HG03280 (cell line): ENCODE data around the gene SUSD1.
"Not testable (repeated sequence)": the region's sequence is repeated elsewhere in the genome, so short reads cannot be mapped to it uniquely, and the experiment has no call there.

Experiments
- ATAC-seq: cut with Tn5 transposase; IDR thresholded peaks from one replicate; pipeline ENCODE4 v1.9.1; 2021; ENCODE audit warnings: mild to moderate bottlenecking, moderate library complexity; ENCODE audit not compliant: unreplicated experiment

The SUSD1 gene

DNA sequence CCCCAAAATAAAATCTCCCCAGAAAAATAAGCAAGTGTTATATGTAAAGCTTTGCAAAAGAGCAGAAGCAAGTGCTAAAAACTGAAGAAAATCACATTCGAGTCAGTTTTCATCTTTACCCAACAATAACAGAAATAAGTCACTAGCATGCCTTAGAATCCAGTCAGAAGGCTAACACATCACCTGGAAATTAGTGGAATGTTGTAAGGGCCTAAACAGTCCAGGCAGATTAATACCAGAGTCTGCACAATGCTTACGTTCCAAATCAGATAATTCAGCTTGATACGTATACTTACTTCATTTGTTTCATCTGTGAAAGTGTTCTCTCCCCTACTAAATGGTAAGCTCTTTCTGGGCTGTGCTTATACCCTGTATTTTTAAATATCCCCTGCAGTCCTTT is 42.7 kb downstream of the SUSD1 start:
- ATAC-seq: no peak

GRCh38 chr9:112130997-112131396 is 44.1 kb downstream of the SUSD1 start:
- ATAC-seq: no peak

- no peak for ATAC-seq
These were observed 44.8 kb downstream of the SUSD1 start for GRCh38 chr9:112130347-112130746.

DNA sequence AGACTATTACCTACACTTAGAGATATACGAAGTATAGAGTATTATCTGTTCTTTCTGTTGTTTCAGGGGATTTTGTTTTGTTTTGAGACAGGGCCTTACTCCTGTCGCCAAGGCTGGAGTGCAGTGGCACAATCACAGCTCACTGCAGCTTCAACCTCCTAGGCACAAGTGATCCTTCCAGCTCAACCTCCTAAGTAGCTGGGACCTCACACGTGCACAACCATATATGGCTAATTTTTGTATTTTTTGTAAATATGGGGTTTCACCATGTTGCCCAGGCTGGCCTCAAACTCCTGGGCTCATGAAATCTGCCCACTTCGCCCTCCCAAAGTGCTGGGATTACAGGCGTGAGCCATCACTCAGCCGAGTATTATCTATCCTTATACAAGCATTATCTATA is 45.9 kb downstream of the SUSD1 start:
- no peak for ATAC-seq

DNA sequence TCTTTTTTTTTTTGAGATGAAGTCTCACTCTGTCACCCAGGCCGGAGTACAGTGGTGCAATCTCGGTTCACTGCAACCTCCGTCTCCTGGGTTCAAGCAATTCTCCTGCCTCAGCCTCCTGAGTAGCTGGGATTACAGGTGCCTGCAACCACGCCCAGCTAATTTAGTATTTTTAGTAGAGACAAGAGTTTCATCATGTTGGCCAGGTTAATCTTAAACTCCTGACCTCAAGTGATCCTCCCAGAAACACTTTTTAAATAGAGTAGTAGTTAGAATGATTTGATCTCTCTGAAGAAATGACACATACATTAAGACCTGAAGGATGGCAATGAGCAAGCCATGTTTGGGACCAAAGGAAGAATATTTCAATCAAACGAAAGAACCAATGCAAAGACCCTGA is 46.7 kb downstream of the SUSD1 start:
- not testable (repeated sequence) for ATAC-seq

- no peak for ATAC-seq
These were observed 47.8 kb downstream of the SUSD1 start for GRCh38 chr9:112127281-112127680.

- ATAC-seq: no peak
These were observed 49.1 kb downstream of the SUSD1 start for GRCh38 chr9:112125951-112126388.

GRCh38 chr9:112124156-112124555 is 50.9 kb downstream of the SUSD1 start:
- no peak for ATAC-seq

DNA sequence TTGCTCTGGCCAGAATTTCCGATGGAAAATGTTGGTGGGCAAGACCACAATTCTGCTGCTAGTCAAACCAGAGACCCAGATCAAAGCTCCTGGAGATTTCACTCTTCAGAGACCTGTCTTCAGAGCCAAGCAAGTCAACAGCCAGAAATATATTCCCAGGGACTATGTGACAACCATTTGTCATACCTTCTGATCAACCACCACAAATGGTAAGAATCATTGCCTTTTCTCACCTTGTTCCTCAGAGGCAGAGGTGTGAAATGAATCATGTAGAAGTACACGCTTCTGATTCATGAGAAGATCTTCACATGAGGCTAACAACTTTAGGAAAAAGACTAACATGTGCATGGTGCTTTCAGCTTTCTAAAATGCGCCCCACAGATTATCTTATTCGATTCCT is 53.5 kb downstream of the SUSD1 start:
- ATAC-seq: no peak

- no peak for ATAC-seq
These were observed 54.6 kb downstream of the SUSD1 start for GRCh38 chr9:112120439-112120925.

GRCh38 chr9:112120030-112120341 is 55.1 kb downstream of the SUSD1 start:
- no peak for ATAC-seq

DNA sequence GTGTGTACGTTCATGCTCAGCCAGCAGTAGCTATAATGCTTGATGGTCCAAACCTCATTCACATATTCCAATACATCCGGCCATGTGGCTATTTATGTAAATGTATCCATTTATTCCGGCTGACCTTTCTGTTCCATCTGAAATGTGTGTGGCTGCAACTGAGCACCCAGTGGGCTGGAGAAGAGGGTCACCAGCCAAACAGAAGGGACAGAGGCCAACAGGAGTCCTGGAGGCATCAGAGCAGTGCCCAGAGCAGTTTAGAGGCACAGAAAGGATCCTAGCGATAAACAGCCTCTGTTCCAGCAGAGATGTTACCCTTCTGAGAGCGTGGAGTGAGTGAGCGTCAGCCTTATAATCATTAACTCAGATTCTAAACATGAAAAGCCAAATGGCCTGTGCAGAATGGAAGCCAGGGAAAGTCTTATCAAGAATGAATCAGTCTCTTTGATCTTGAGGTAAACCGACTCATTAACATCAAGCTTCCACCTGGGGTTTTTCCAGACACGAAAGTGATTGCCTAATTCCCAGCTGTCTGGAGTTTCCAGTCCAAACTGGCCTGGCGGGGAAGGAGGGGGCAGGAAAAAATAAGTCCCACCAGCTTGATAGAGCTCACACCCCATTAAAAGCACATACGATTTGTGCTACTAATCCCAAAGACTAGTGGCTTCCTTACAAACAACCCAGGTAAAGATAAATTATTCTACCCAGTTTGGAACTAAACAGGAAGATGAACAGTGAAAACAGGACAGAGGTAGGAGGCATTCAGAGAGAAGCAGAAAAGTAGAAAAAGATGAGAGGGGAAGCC is 55.7 kb downstream of the SUSD1 start:
- ATAC-seq: no peak

DNA sequence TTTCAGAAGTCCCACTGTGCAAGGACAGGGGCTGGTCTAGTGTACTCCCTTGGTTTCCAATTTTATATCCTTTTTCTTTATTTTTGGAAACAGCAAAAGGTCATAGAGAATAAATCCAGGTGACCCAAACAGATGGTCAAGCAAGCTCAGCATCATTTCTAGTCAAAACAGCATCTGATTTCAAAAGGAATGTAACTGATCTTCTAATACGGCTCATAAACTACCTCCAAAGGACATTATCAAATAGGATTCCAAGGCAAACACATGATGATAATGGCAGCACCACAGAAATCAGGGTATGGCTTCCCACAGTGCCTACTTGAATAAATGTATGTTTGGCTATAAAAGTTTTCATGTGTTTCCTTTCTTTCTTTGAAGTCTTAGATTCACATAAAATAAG is 57.1 kb downstream of the SUSD1 start:
- ATAC-seq: no peak

DNA sequence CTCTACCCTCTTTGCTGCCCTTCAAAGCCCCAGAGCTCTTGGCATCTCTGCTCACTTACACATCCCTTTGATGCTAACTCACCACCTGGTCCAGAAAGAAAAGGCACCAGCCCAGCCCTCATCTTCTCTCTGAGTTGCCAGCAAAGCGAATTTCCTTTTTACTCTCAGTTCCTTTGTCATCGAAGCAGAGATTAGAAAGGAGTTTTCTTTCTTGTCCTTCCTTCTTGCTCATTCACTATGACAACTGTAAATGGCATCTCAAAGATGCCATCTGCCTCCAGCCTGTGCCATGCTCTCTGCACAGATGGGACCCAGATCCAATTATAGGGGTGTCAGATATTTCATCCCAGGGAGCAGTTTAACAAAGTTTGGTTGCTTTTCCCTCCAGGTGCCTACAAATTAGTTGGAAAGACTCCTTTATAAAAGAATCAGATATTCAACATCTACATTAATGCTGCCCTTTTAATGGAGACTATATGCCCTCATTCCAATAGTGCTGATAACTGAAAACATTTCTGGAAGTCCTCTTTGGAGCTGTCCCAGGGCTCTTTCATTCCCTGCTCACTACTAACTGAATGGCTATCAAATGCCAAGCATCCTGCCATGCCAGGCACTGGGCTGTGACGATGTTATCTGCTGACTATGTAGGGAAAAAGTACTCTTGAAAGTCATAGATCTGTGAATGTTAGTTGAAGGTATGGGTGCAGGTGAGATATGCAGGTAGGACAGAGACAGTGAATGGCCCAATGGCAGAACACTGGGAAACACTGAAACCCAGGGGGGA is 58.9 kb downstream of the SUSD1 start:
- ATAC-seq: no peak

DNA sequence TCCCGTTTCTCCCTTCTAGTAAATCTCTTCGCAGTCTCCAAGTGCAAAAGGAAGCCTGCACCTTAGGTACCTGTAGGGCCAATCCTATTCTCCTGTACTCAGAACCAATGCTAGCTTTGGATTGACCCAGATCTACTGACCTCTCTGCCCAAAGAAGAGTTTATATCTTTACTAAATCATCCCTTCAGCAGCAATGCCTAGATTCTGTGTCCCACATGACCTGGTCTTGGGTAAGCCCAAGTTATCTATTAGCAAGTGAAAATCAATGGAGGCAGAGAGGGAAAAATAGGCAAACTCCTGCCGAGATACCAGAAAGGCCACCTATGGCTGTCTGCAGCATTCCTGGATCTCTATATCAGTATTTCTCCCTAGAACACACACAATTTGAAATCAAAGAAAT is 60.0 kb downstream of the SUSD1 start:
- no peak for ATAC-seq

DNA sequence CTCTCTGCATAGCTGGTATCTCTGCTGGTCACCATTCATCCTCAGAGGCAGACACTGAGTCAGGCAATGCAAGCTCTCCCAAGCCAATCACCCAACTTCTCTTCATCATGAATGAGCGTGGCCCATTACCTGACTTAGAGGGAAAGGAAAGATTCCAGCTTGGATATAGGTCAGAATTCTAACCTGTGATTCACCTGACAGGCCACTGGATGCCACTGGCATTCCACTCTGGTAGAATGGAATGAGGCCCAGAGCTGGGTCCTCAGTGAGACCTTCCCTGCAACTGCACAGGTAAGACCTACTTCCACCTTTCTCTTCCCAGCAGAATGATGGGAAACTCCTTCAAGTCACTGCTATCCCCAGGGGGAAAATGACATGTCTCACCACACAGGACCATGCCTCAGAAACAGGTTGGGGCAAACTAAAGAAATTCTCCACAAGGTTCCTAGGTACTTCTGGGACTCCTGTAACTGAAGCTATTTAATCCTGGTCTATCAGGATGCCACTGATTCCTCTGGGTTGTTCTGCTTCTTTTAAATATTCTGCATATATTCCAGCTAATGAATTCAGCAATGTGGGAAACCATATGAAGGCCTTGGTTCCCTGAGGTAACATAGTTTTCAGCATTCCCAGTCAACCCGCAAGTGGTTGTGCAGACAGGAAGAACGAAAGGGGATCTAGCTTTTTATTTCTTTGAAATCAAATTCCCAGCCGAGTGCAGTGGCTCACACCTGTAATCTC is 62.0 kb downstream of the SUSD1 start:
- ATAC-seq: no peak

- no peak for ATAC-seq
These were observed 62.6 kb downstream of the SUSD1 start for GRCh38 chr9:112112519-112112918.

DNA sequence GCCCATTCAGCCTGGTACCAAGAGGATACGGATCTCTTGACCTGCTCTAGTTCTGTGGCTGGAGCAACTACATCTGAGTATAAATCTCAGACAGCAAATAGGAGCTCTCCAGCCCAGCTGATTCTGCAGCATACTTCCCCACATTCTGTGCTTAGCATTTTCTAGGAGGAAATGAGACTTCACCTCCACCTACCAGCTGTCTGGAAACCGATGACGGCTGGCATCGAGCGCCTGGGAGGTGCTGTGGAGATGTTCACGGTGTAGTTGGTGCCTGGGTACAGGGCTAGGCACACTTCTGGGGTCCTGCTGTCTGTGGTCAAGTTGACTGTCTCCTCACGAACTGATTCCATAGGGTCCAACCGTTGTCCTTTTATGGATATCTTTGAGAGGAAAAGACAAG is 63.6 kb downstream of the SUSD1 start:
- ATAC-seq: no peak

- no peak for ATAC-seq
These were observed 64.4 kb downstream of the SUSD1 start for GRCh38 chr9:112110777-112111113.

GRCh38 chr9:112110094-112110776 is 64.9 kb downstream of the SUSD1 start:
- ATAC-seq: no peak

- ATAC-seq: no peak
These were observed 70.2 kb downstream of the SUSD1 start for GRCh38 chr9:112104901-112105300.
